Liver (tissue), 3 donors: ENCODE results near the gene PAPPA.

Source experiments
- CTCF ChIP-seq: fragments of 150-350 bp; IDR thresholded peaks from 2 replicates; pipeline ENCODE4 v1.5.1; 2017; ENCODE audit warnings: improper control_type of control experiment, low read depth, low read length; ENCODE audit not compliant: missing input control
- FOXA1 ChIP-seq: IDR thresholded peaks from 2 replicates; pipeline ENCODE4 v1.6.1; 2016; ENCODE audit warnings: antibody characterized with exemption
- RAD21 ChIP-seq, 2 donors: IDR thresholded peaks; 2 replicates each; pipeline ENCODE4 v1.6.1; 2016; ENCODE audit warnings: antibody characterized with exemption in 2 of 2, mild to moderate bottlenecking in 2 of 2
- SP1 ChIP-seq: IDR thresholded peaks from 2 replicates; pipeline ENCODE4 v1.6.1; 2018; ENCODE audit warnings: antibody characterized with exemption, mild to moderate bottlenecking
- TAF1 ChIP-seq: conservative IDR thresholded peaks from 2 replicates; pipeline ENCODE4 v1.6.1; 2016; ENCODE audit warnings: antibody characterized with exemption, mild to moderate bottlenecking
- TF ChIP-seq, protein P1 (sequence below): IDR thresholded peaks from 2 replicates; pipeline ENCODE4 v1.6.1; 2016; ENCODE audit warnings: antibody characterized with exemption
- TF ChIP-seq, protein P2 (sequence below): IDR thresholded peaks from 2 replicates; pipeline ENCODE4 v1.6.1; 2016; ENCODE audit warnings: antibody characterized with exemption
- TF ChIP-seq, protein P3 (sequence below): IDR thresholded peaks from 2 replicates; pipeline ENCODE4 v1.6.1; 2016; ENCODE audit warnings: antibody characterized with exemption, mild to moderate bottlenecking
- donor health status: healthy.
- donor health status: healthy.

DNA sequence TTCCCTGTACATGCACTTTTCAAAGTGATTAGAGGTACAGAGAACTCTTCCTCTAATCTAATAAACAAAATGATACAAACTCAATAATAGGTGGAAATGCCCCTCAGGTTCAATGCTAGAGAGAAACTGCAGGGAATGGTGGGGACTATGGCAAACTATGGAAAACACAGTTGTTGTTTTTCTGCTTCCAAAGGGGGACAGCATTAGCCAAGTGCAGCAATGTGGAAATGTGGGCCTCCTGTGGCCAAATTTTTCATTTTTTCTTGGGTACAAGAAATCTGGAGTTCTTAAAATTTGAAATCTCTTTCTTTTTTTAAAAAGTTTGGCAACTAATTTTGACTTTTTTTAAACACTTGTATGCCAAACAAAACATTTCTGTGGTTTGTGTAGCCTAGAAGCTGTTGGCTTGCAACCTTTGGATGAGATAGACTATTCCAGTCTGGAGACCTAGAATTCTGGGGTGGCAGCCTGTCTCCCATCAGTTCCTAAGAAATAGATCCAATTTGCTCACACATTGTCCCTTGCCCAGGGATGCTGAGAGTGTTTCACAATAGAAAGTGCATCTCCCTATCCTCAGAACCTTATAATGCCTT lies 218.6 kb downstream of the PAPPA start:
- no peak for TF ChIP-seq CTCF
- TF ChIP-seq, protein P1, sequence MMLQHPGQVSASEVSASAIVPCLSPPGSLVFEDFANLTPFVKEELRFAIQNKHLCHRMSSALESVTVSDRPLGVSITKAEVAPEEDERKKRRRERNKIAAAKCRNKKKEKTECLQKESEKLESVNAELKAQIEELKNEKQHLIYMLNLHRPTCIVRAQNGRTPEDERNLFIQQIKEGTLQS = no peak
- TF ChIP-seq, protein P2, sequence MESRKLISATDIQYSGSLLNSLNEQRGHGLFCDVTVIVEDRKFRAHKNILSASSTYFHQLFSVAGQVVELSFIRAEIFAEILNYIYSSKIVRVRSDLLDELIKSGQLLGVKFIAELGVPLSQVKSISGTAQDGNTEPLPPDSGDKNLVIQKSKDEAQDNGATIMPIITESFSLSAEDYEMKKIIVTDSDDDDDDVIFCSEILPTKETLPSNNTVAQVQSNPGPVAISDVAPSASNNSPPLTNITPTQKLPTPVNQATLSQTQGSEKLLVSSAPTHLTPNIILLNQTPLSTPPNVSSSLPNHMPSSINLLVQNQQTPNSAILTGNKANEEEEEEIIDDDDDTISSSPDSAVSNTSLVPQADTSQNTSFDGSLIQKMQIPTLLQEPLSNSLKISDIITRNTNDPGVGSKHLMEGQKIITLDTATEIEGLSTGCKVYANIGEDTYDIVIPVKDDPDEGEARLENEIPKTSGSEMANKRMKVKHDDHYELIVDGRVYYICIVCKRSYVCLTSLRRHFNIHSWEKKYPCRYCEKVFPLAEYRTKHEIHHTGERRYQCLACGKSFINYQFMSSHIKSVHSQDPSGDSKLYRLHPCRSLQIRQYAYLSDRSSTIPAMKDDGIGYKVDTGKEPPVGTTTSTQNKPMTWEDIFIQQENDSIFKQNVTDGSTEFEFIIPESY = no peak
- TF ChIP-seq, protein P3, sequence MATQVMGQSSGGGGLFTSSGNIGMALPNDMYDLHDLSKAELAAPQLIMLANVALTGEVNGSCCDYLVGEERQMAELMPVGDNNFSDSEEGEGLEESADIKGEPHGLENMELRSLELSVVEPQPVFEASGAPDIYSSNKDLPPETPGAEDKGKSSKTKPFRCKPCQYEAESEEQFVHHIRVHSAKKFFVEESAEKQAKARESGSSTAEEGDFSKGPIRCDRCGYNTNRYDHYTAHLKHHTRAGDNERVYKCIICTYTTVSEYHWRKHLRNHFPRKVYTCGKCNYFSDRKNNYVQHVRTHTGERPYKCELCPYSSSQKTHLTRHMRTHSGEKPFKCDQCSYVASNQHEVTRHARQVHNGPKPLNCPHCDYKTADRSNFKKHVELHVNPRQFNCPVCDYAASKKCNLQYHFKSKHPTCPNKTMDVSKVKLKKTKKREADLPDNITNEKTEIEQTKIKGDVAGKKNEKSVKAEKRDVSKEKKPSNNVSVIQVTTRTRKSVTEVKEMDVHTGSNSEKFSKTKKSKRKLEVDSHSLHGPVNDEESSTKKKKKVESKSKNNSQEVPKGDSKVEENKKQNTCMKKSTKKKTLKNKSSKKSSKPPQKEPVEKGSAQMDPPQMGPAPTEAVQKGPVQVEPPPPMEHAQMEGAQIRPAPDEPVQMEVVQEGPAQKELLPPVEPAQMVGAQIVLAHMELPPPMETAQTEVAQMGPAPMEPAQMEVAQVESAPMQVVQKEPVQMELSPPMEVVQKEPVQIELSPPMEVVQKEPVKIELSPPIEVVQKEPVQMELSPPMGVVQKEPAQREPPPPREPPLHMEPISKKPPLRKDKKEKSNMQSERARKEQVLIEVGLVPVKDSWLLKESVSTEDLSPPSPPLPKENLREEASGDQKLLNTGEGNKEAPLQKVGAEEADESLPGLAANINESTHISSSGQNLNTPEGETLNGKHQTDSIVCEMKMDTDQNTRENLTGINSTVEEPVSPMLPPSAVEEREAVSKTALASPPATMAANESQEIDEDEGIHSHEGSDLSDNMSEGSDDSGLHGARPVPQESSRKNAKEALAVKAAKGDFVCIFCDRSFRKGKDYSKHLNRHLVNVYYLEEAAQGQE = no peak
- TF ChIP-seq TAF1 = no peak
- no peak for TF ChIP-seq RAD21 (IDR thresholded peaks at IDR 0.05)
- no peak for TF ChIP-seq SP1
- TF ChIP-seq FOXA1 = no peak
